SK-N-SH (cell line): ENCODE results near the gene RIN3. TPM values are rescaled to one million over a fixed set of nuclear protein-coding genes. Genes with fewer than 3 reads are reported as not detected.

Experiments
- CTCF ChIA-PET: fragments of 300-600, 350-600 bp; formaldehyde crosslinking; extraction: SDS; loops from one replicate; lab custom pipeline; 2021; lab: Yijun Ruan, JAX
- POLR2A ChIA-PET: fragments of 350-600 bp; sonication (Branson Sonifier 250); formaldehyde crosslinking; extraction: SDS; loops from one replicate; lab custom pipeline; 2020; ENCODE audit warnings: antibody characterized with exemption, inconsistent platforms; lab: Yijun Ruan, JAX
- DNase-seq: peaks from one replicate; pipeline ENCODE4 v3.0.0; 2012
- H2AFZ ChIP-seq: fragments of 200-600 bp; sonication (generic); 2 replicates; pipeline ENCODE4 v1.8.1; 2016; ENCODE audit warnings: antibody characterized with exemption, mild to moderate bottlenecking, low read depth
- H3F3A ChIP-seq: fragments of 200-600 bp; sonication (generic); replicated peaks from 2 replicates; pipeline ENCODE3; 2016; ENCODE audit warnings: antibody characterized with exemption, mild to moderate bottlenecking; ENCODE audit not compliant: insufficient read depth
- H3K27ac ChIP-seq, 2 experiments: fragments of 200-500 bp in 1 of 2; fragments of 200-600 bp in 1 of 2; sonication (Bioruptor generic) in 1 of 2; sonication (generic), shearing (Covaris generic) in 1 of 2; 2 replicates each; pipeline versions ENCODE4 v1.5.1 to v1.6.1; 2014 to 2016; ENCODE audit warnings: low read depth in 2 of 2, inconsistent platforms in 1 of 2, low read length in 1 of 2, mild to moderate bottlenecking in 1 of 2, mixed read lengths in 1 of 2
- H3K27me3 ChIP-seq: fragments of 200-600 bp; sonication (generic), shearing (Covaris generic); 2 replicates; pipeline ENCODE4 v1.6.1; 2016; ENCODE audit warnings: mixed run types; ENCODE audit not compliant: insufficient read depth
- H3K36me3 ChIP-seq, 2 experiments: fragments of 200-500 bp in 1 of 2; fragments of 200-600 bp in 1 of 2; sonication (Bioruptor generic) in 1 of 2; sonication (generic) in 1 of 2; replicated peaks in 1 of 2; 2 replicates each; pipeline versions ENCODE3 to v1.5.1; 2014 to 2016; ENCODE audit warnings: low read length in 1 of 2, mild to moderate bottlenecking in 1 of 2; ENCODE audit not compliant: insufficient read depth in 2 of 2, control insufficient read depth in 1 of 2
- H3K4me1 ChIP-seq, 2 experiments: fragments of 200-500 bp in 1 of 2; fragments of 200-600 bp in 1 of 2; sonication (Bioruptor generic) in 1 of 2; sonication (generic), shearing (Covaris generic) in 1 of 2; 2 replicates each; pipeline versions ENCODE4 v1.5.1 to v1.6.1; 2014 to 2016; ENCODE audit warnings: low read depth in 1 of 2, low read length in 1 of 2, mixed run types in 1 of 2; ENCODE audit not compliant: insufficient read depth in 2 of 2, control insufficient read depth in 1 of 2
- H3K4me2 ChIP-seq: fragments of 200-600 bp; sonication (generic), shearing (Covaris generic); 2 replicates; pipeline ENCODE4 v1.6.1; 2017; ENCODE audit warnings: mixed run types
- H3K4me3 ChIP-seq, 2 experiments: fragments of 200-500 bp in 1 of 2; fragments of 200-600 bp in 1 of 2; sonication (Bioruptor generic) in 1 of 2; sonication (generic), shearing (Covaris generic) in 1 of 2; 2 replicates each; pipeline versions ENCODE4 v1.5.1 to v1.8.1; 2014 to 2016; ENCODE audit warnings: low read depth in 2 of 2, inconsistent platforms in 1 of 2, low read length in 1 of 2, mild to moderate bottlenecking in 1 of 2, mixed read lengths in 1 of 2, moderate library complexity in 1 of 2
- H3K79me2 ChIP-seq: fragments of 200-600 bp; sonication (generic); 2 replicates; pipeline ENCODE4 v1.8.1; 2017; ENCODE audit warnings: mild to moderate bottlenecking; ENCODE audit not compliant: insufficient read depth
- H3K9ac ChIP-seq: fragments of 200-600 bp; sonication (generic); 2 replicates; pipeline ENCODE4 v1.6.1; 2017; ENCODE audit warnings: mixed run types
- H3K9me2 ChIP-seq: fragments of 200-600 bp; sonication (generic); 2 replicates; pipeline ENCODE4 v1.6.1; 2017; ENCODE audit warnings: mixed run types
- H3K9me3 ChIP-seq: fragments of 200-600 bp; sonication (generic); 2 replicates; pipeline ENCODE4 v1.6.1; 2017; ENCODE audit warnings: mixed run types, mild to moderate bottlenecking, moderate library complexity
- H4K20me1 ChIP-seq: fragments of 200-600 bp; sonication (generic); 2 replicates; pipeline ENCODE4 v1.6.1; 2017; ENCODE audit warnings: mild to moderate bottlenecking, mixed run types; ENCODE audit not compliant: insufficient read depth
- CHD2 ChIP-seq: fragments of 150-350 bp; IDR thresholded peaks from 2 replicates; pipeline ENCODE4 v1.6.1; 2018; ENCODE audit warnings: low read length; ENCODE audit not compliant: partially characterized antibody
- MEF2A ChIP-seq: IDR thresholded peaks from 2 replicates; pipeline ENCODE4 v1.4.0; 2012; ENCODE audit warnings: low read depth, borderline replicate concordance
- RAD21 ChIP-seq: IDR thresholded peaks from 2 replicates; pipeline ENCODE4 v1.6.1; 2012; ENCODE audit warnings: mild to moderate bottlenecking, low read length
- SIN3A ChIP-seq: IDR thresholded peaks from 2 replicates; pipeline ENCODE4 v1.6.1; 2012; ENCODE audit warnings: low read depth, mild to moderate bottlenecking, low read length, moderate library complexity, borderline replicate concordance
- WGBS: methylation state at CpG from one replicate; pipeline ENCODE4 v1.1.6; 2017; ENCODE audit warnings: low lambda C conversion rate; 5-methylcytosine and 5-hydroxymethylcytosine counted together
- polyA plus RNA-seq, 3 experiments: library from polyadenylated mRNA; depleted of rRNA; stranded (reverse); fragments of >200 nt; gene quantifications; 2 replicates each; pipeline ENCODE4 v1.2.3, GENCODE V29; 2012
- TF ChIP-seq, protein P1 (sequence below): fragments of 150-350 bp; IDR thresholded peaks from 2 replicates; pipeline ENCODE4 v1.6.1; 2016; ENCODE audit warnings: mild to moderate bottlenecking, low read depth, low read length
- TF ChIP-seq, protein P2 (sequence below): IDR thresholded peaks from 2 replicates; pipeline ENCODE4 v1.4.0; 2012; ENCODE audit warnings: low read depth
- TF ChIP-seq, protein P3 (sequence below): IDR thresholded peaks from 2 replicates; pipeline ENCODE4 v1.4.0; 2012; ENCODE audit warnings: low read depth, borderline replicate concordance
- TF ChIP-seq, protein P4 (sequence below): IDR thresholded peaks from 2 replicates; pipeline ENCODE4 v1.6.1; 2012; ENCODE audit warnings: mild to moderate bottlenecking, low read depth, low read length, moderate library complexity
- TF ChIP-seq, protein P5 (sequence below): IDR thresholded peaks from 2 replicates; pipeline ENCODE4 v1.4.0; 2012; ENCODE audit warnings: low read depth, borderline replicate concordance

Gene RIN3
- polyA plus RNA-seq, 1 of the 3 experiments (the other 2 are of a cell fraction) = 12.4 TPM

DNA sequence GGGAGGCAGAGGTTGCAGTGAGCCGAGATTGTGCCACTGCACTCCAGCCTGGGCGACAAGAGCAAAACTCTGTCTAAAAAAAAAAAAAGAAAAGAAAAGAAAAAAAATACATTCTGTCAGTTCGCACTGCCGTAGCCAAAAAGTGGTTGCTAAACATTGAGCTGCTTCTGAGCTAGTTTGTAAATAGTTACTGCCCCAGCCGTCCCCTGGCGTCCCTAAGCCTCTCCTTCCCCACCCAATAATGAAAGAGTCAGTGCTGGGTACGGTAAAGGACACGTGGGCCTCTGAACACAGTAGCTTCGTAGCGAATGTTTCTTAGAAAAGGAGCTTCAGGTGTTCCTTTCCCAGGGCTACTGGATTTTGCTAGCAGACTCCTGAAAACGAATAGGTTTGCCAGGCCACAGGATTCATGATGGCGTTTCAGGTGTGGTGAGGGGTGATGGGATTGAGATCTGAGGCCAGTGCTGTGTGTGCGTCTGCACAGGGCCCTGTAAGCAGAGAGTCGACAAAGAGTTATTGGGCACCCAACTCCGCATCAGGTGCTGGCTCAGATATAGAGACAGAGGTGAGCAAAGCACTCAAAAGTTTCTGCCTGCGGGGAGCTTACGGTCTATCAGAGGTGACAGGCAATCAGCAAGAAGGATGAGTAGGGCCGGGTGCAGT is 140.8 kb downstream of the RIN3 start:
- Histone ChIP-seq H3K4me2 (no peak overlapping the region), H3K9ac (no peak overlapping the region), H3K9me3 (no peaks in the 10 kb centered on the region), H3K9me2 (no peaks in the 10 kb centered on the region), H3K79me2 (no peaks in the 10 kb centered on the region), H3F3A (no peaks in the 10 kb centered on the region), H3K4me3 (no peak overlapping the region), H3K27me3 (no peaks in the 10 kb centered on the region), H4K20me1 (no peaks in the 10 kb centered on the region), H3K4me1 (peaks cover 0 to 2% of the 10 kb centered on the region in 2 experiments; a peak in 1 of 4 replicates), H3K36me3 (peaks cover 7 to 14% of the 10 kb centered on the region in 2 experiments), H2AFZ (no peak overlapping the region), H3K27ac (no peak overlapping the region)
- TF ChIP-seq, protein P1, sequence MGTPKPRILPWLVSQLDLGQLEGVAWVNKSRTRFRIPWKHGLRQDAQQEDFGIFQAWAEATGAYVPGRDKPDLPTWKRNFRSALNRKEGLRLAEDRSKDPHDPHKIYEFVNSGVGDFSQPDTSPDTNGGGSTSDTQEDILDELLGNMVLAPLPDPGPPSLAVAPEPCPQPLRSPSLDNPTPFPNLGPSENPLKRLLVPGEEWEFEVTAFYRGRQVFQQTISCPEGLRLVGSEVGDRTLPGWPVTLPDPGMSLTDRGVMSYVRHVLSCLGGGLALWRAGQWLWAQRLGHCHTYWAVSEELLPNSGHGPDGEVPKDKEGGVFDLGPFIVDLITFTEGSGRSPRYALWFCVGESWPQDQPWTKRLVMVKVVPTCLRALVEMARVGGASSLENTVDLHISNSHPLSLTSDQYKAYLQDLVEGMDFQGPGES = no peak
- TF ChIP-seq, protein P2, sequence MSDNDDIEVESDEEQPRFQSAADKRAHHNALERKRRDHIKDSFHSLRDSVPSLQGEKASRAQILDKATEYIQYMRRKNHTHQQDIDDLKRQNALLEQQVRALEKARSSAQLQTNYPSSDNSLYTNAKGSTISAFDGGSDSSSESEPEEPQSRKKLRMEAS = no peak
- no peak for TF ChIP-seq RAD21
- no peak for TF ChIP-seq CHD2
- TF ChIP-seq SIN3A = no peak
- TF ChIP-seq, protein P3, sequence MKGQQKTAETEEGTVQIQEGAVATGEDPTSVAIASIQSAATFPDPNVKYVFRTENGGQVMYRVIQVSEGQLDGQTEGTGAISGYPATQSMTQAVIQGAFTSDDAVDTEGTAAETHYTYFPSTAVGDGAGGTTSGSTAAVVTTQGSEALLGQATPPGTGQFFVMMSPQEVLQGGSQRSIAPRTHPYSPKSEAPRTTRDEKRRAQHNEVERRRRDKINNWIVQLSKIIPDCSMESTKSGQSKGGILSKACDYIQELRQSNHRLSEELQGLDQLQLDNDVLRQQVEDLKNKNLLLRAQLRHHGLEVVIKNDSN = no peak
- TF ChIP-seq MEF2A = no peak
- TF ChIP-seq, protein P4, sequence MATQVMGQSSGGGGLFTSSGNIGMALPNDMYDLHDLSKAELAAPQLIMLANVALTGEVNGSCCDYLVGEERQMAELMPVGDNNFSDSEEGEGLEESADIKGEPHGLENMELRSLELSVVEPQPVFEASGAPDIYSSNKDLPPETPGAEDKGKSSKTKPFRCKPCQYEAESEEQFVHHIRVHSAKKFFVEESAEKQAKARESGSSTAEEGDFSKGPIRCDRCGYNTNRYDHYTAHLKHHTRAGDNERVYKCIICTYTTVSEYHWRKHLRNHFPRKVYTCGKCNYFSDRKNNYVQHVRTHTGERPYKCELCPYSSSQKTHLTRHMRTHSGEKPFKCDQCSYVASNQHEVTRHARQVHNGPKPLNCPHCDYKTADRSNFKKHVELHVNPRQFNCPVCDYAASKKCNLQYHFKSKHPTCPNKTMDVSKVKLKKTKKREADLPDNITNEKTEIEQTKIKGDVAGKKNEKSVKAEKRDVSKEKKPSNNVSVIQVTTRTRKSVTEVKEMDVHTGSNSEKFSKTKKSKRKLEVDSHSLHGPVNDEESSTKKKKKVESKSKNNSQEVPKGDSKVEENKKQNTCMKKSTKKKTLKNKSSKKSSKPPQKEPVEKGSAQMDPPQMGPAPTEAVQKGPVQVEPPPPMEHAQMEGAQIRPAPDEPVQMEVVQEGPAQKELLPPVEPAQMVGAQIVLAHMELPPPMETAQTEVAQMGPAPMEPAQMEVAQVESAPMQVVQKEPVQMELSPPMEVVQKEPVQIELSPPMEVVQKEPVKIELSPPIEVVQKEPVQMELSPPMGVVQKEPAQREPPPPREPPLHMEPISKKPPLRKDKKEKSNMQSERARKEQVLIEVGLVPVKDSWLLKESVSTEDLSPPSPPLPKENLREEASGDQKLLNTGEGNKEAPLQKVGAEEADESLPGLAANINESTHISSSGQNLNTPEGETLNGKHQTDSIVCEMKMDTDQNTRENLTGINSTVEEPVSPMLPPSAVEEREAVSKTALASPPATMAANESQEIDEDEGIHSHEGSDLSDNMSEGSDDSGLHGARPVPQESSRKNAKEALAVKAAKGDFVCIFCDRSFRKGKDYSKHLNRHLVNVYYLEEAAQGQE = no peak
- TF ChIP-seq, protein P5, sequence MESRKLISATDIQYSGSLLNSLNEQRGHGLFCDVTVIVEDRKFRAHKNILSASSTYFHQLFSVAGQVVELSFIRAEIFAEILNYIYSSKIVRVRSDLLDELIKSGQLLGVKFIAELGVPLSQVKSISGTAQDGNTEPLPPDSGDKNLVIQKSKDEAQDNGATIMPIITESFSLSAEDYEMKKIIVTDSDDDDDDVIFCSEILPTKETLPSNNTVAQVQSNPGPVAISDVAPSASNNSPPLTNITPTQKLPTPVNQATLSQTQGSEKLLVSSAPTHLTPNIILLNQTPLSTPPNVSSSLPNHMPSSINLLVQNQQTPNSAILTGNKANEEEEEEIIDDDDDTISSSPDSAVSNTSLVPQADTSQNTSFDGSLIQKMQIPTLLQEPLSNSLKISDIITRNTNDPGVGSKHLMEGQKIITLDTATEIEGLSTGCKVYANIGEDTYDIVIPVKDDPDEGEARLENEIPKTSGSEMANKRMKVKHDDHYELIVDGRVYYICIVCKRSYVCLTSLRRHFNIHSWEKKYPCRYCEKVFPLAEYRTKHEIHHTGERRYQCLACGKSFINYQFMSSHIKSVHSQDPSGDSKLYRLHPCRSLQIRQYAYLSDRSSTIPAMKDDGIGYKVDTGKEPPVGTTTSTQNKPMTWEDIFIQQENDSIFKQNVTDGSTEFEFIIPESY = no peak
- no peak for DNase-seq
- CTCF ChIA-PET = interaction anchor here (1.6 kb wide), 1 partner anchor 20 kb away, joined by 3 read pairs; no protein-coding TSS in a partner anchor
- POLR2A ChIA-PET = no interaction called here
- WGBS = 86% methylated on average over 17 of the region's 18 CpGs
